ENCODE measurements around the gene SVOPL.

The SVOPL gene

DNA sequence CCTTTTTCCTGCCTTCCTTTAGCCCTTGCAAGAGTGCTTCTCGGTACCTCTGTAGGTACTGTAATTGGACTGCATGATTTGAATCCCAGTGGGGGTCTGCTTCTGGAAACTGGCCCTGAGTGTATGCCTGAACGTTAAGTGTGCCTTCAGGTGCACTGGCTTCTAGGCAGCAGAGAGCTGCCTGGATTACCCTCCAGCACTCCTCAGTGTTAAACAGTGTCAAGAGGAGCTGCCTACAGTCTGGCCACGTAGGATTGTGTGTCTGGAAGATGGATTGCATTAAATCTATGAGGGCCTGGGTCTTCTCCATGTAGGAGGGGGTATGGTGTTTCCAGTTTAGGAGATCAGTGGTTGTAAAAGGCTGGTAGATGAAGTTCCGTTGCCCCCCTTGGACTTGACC lies 137.4 kb downstream of the SVOPL start:
- DNase-seq (ENCODE audit: low spot score) = no peak

DNA sequence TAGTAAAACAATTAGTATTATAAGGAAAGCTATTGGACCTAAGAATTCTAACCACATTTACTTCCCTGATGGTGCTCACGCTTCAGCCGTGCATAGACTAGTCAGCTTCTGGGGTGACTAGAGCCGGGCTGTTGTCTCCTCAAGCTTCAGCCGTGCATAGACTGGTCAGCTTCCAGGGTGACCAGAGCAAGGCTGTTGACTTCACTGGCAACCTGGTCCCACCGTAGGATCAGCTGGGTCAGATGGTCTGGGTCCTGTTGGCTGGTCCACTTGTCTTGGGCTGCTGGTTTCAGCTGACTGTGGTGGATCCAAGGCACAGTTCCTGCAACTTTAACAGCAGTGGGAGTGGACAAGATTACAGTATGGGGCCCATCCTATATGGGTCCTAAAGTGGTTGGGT lies 141.7 kb downstream of the SVOPL start:
- DNase-seq (ENCODE audit: low spot score) = no peak

DNA sequence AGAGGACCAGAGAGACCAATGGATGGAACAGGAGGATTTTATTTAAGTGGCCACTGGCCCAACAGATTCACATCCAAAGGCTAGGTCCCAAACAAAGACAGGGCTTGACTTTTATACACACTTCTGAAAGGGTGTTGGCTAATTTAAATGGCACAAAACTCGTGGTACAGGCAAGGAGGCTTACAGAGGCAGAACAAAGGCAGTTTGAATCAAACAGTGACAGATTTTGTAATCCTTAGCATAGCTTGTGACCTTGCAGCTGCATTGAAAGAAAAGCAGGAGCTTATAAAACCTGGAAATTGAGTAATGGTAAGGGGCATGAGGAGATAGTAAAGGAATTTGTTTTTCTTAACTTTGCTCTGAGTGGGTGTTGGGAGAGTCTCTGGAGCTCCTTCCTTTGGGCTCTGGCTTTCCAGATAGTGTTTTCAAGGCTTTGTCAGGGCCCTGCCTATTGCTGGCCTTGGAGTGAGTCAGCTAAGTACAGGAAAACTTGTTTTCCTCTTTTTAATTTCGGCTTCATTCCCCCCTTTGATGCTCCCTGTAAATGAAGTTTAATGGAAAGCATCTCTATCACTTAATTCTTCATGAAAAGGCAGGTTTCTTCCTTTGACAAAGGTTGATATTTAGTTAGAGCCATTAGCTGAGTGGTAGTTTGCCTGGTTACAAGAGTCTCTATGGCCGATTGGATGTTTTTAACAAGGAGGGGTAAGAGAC lies 144.2 kb downstream of the SVOPL start:
- no peak for DNase-seq (ENCODE audit: low spot score)

DNA sequence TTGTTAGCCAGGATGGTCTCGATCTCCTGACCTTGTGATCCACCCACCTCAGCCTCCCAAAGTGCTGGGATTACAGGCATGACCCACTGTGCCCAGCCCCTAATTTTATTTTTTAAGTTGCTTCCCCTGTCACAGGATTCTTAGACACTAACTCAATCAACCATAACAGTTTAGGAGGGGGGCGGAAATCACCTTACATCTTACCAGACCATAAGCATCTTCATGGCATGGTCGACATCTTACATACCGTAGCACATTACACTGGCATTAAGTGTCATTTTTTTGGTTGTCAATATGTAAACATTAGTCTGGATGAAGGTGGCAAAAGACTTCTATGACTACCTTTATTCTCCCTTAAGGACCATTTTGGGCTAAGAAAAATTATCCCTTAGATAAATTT lies 145.5 kb downstream of the SVOPL start:
- no peak for DNase-seq (ENCODE audit: low spot score)

DNA sequence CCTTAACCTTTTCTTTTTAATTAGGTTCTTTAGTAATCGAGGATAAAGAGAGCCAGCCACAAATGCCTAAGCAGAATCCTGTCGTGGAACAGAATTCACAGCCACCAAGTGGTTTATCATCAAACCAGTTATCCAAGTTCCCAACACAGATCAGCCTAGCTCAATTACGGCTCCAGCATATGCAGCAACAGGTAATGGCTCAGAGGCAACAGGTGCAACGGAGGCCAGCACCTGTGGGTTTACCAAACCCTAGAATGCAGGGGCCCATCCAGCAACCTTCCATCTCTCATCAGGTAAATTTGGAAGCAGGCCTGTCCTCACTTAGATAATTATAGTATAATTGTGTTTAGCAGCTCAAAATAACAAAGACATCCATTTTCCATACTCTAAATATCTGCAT lies 146.5 kb downstream of the SVOPL start:
- DNase-seq (ENCODE audit: low spot score) = no peak

DNA sequence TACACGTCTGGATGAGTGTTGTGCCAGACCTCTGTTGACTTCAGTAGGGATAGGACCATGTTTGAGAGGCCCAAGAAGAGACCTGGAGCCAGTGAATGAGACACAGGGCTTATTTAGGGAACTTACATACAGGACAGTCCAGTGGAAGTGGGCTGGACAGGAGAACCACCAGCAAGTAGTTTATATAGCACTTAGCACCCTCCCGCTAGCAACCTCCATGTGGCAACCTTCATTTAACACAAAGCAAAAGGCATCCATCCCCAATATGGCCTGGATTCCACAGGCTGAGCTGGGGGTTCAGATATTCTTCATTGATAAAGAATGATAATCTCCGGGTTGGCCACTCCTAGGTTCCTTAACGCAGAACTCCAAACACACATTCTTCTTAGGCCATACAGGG lies 147.4 kb downstream of the SVOPL start:
- DNase-seq (ENCODE audit: low spot score) = no peak

DNA sequence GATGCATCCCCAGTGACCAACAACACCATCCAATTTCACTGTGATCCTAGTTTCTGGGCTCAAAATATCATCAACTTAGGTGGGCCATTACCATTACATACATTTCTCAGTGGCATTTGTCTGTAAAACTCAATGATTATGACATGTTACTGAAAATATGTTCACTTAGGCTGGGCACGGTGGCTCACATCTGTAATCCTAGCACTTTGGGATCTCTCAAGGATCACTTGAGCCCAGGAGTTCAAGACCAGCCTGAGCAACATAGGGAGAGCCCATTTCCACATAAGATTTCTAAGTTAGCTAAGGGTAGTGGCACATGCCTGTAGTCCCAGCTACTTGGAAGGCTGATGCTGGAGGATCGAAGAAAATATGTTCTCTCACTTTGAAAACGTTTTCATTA lies 150.1 kb downstream of the SVOPL start:
- DNase-seq (ENCODE audit: low spot score) = no peak

DNA sequence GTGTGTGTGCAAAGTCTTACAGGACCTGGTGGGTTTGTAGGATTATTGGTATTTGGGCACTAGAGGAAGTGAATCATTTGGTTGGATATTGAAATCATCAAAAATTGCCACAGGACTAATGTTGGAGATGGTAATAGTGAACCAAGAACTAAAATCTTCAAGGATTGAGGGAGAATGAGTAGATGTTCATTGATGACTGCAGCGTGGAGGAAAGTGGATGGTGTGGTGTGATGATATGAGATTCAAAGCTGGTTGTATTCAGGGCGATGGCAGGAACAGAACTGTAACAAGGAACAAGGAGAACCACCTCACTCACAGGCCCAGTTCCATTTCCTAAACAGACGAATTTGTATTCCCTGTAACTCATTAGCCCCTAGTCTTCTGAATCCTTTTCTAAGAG lies 150.8 kb downstream of the SVOPL start:
- no peak for DNase-seq (ENCODE audit: low spot score)

DNA sequence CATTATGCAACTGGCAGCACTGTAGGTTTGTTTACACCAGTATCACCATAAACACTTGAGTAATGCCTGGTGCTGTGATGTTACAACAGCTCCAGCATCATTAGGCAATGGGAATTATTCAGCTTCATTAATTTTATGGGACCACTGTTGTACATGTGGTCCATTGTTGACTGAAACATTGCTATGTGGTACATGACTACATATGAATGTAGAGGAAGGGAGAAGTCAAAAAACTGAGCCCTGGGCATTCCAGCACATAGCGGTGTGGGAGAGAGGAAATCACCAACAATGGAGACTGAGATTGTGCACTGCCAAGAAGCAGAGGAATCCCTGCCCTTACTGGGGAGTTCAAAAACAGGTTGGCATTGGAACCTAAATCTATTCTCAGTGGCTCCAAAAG lies 152.1 kb downstream of the SVOPL start:
- no peak for DNase-seq (ENCODE audit: low spot score)

DNA sequence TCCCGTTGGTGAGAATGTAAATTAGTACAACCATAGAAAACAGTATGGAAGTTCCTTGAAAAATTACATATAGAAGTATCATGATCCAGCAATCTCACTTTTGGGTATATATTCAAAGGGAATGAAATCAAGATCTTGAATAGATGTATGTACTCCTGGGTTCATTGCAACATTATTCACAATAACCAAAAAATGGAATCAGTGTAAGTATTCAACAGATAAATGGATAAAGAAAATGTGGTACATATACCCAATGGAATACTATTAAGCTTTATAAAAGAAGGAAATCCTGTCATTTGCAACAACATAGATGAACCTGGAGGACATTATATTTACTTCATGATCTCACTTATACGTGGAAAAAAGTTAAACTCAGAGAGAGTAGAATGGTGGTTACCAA lies 154.3 kb downstream of the SVOPL start:
- no peak for DNase-seq (ENCODE audit: low spot score)

DNA sequence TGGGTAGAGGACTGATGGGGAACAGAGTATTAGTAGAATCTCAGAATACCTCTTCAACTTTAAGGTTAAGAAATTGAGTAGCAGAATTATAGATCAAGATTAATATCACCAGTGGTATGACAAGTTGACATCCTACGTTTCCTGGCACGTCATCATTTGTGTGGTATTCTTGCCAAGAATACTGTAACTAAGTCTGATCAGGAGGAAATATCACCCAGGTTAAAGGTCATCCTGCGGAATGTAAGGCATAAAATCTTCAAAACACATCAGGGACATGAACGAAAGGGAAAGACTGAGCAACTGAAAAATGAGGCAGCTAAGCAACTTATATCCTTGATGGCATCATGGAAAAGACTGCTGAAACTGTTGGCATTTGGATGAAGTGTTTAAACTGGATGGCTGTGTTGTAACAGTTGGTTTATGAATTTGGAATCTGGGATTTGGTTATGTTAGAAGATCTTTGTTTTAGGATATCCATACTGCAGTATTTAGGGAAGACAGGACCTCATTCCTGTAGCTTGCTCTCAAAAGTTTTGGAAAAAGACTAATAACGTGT lies 155.0 kb downstream of the SVOPL start:
- DNase-seq (ENCODE audit: low spot score) = no peak

DNA sequence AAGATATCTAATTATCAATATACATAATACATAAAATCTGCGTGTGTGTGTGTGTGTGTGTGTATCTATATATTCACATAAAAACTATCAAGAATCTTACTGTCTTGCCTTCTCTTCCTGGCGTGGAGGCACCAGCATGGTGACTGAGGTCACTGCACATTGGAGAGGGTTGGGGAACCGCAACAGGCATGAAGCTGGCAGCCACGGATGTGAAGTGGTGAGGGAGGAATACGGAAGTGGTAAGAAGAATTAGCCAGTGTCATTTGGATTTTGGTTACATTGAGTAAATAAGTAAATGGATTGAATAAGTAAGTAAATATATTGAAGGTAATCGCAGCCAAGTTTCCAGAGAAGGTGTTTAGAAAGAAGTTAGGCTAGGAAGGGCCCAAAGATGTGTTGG lies 156.0 kb downstream of the SVOPL start:
- DNase-seq (ENCODE audit: low spot score) = no peak
